Peyer's patch (tissue), 4 donors: Measurements from ENCODE around the gene IKZF2.

Experiments
- CTCF ChIP-seq, 6 experiments: fragments of 450-650 bp in 4 of 6; fragments of 200-600 bp in 2 of 6; sonication (generic) in 1 of 6; IDR thresholded peaks; one replicate each; pipeline ENCODE4 v1.5.1; 2017 to 2019; ENCODE audit warnings: antibody characterized with exemption in 6 of 6, mild to moderate bottlenecking in 3 of 6, moderate library complexity in 1 of 6
- POLR2A ChIP-seq, 2 donors: fragments of 450-650 bp; IDR thresholded peaks; one replicate each; pipeline ENCODE4 v1.5.1; 2017; ENCODE audit warnings: antibody characterized with exemption in 2 of 2, mild to moderate bottlenecking in 2 of 2, moderate library complexity in 2 of 2

GRCh38 chr2:212960336-212960735 is 191.1 kb downstream of the IKZF2 start:
- TF ChIP-seq CTCF (IDR thresholded peaks at IDR 0.05): no peak
- TF ChIP-seq POLR2A (IDR thresholded peaks at IDR 0.05): no peak
